Mammary epithelial cell (primary cell): Measurements from ENCODE around the gene ARHGAP44.

Experiments
- CTCF ChIP-seq, 2 donors: IDR thresholded peaks in 1 of 2; conservative IDR thresholded peaks in 1 of 2; 2 replicates each; pipeline ENCODE4 v1.5.1; 2011 to 2012; ENCODE audit warnings: inconsistent platforms in 2 of 2, low read length in 2 of 2, mild to moderate bottlenecking in 2 of 2, control low read depth in 1 of 2, low read depth in 1 of 2; ENCODE audit not compliant: insufficient read depth in 1 of 2; ENCODE audit errors: extremely low read depth in 1 of 2
- EZH2 ChIP-seq: IDR thresholded peaks from 2 replicates; pipeline ENCODE4 v1.6.1; 2012; ENCODE audit warnings: low read length, inconsistent platforms, borderline replicate concordance

GRCh38 chr17:12794919-12795532, 5.7 kb downstream of the ARHGAP44 start:
- TF ChIP-seq CTCF (conservative IDR thresholded peaks at IDR 0.05 in 1 of 2, IDR thresholded peaks at IDR 0.05 in 1 of 2; ENCODE audit: extremely low read depth in 1 of 2, insufficient read depth in 1 of 2, low read depth in 1 of 2, low read length in 2 of 2) (no peak), EZH2 (no peak)
